GM21515 (cell line): Measurements from ENCODE around the gene DHX35.

ENCODE experiments used
- ATAC-seq: cut with Tn5 transposase; IDR thresholded peaks from one replicate; pipeline ENCODE4 v1.9.1; 2021; ENCODE audit not compliant: unreplicated experiment

Gene DHX35, protein sequence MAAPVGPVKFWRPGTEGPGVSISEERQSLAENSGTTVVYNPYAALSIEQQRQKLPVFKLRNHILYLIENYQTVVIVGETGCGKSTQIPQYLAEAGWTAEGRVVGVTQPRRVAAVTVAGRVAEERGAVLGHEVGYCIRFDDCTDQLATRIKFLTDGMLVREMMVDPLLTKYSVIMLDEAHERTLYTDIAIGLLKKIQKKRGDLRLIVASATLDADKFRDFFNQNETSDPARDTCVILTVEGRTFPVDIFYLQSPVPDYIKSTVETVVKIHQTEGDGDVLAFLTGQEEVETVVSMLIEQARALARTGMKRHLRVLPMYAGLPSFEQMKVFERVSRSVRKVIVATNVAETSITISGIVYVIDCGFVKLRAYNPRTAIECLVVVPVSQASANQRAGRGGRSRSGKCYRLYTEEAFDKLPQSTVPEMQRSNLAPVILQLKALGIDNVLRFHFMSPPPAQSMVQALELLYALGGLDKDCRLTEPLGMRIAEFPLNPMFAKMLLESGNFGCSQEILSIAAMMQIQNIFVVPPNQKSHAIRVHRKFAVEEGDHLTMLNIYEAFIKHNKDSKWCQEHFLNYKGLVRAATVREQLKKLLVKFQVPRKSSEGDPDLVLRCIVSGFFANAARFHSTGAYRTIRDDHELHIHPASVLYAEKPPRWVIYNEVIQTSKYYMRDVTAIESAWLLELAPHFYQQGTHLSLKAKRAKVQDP

GRCh38 chr20:38962044-38962927 lies at the start of gene DHX35:
Gene DHX35, plus strand, starts transcription at chr20:38962344. Its CDS starts 24 bp downstream, at chr20:38962368.
- peak; percentile 94 for ATAC-seq

GRCh38 chr20:38915355-38915754 lies 46.8 kb upstream of the DHX35 start:
- ATAC-seq: no peak

DNA sequence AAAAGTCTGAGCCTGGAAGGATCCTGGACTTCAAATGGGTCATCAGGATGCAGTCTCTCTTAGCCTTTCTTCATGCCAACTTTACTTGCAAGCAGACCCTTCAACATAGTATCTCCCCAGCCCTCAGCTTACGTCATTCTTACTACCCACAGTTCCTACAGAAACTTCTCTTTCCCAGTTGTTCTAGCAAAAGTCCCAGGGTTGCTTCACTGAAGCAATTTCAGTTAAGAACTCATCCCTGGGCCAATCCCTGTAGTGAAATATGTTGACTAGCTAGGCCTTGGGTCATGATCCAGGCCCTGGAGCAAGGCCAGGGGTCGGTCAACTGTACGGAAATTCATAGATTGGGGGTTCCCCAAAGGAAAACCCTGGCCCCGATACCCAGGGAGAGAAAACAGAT lies 44.5 kb upstream of the DHX35 start:
- ATAC-seq: no peak

DNA sequence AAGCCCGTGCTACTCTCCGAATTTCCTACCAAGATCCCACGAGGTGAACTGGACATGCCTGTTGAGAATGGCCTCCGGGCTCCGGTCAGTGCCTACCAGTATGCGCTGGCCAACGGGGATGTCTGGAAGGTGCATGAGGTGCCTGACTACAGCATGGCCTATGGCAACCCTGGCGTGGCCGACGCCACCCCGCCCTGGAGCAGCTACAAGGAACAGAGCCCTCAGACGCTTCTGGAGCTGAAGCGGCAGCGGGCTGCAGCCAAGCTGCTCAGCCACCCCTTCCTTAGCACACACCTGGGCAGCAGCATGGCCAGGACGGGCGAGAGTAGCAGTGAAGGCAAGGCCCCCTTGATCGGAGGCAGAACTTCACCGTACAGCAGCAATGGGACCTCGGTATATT lies 44.0 kb upstream of the DHX35 start:
- no peak for ATAC-seq

GRCh38 chr20:38919683-38920082 lies 42.5 kb upstream of the DHX35 start:
- ATAC-seq: no peak

DNA sequence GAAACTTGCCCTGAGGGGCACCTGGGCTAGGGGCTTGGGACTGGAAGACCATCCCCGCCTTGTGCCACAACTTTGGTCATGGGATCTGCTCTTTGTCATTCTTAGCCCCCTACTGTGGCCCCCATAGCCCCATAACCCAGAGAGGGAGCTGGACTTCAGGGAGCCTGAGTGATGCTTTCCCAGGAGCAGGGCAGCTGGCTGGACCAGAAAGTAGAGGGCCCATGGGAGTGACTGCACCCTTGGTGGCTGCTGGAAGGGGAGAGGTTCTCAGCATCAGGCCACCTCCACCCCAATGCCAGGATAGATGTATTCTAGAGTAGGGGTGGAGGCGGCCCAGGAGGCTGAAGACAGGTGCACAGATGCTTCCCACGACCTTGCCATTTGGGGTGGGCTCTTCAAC lies 41.7 kb upstream of the DHX35 start:
- ATAC-seq: no peak

GRCh38 chr20:38920851-38921250 lies 41.3 kb upstream of the DHX35 start:
- ATAC-seq: no peak

- no peak for ATAC-seq
These were observed 37.4 kb upstream of the DHX35 start for GRCh38 chr20:38924718-38925117.

DNA sequence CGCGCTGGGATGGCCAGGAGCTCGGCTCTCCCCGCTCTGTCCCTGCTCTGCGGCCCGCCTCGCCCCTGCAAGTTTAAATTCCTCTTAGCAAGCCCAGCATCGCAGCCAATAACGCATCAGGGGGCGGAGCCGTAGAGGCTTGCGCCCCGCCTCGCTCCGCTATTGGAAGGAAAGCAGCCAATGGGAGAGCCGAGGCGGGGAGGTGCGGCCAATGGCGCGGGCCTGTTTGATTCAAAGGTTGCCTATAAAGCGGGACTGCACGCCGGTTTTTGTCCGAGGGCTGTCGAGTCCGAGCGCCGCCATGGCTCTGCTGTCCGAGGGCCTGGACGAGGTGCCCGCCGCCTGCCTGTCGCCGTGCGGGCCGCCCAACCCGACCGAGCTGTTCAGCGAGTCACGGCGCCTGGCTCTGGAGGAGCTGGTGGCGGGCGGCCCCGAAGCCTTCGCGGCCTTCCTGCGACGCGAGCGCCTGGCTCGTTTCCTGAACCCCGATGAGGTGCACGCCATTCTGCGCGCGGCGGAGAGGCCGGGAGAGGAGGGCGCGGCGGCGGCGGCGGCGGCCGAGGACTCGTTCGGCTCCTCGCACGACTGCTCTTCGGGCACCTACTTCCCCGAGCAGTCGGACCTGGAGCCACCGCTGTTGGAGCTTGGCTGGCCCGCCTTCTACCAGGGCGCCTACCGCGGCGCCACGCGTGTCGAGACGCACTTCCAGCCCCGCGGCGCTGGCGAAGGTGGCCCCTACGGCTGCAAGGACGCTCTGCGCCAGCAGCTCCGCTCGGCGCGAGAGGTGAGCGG lies 35.8 kb upstream of the DHX35 start, which contains the start of gene FAM83D:
TSS of gene FAM83D (plus strand) at position 276 of the 792 bp plus-strand sequence. CDS start at position 302, 26 bp downstream.
- ATAC-seq: peak; percentile 84

- peak; percentile 5 for ATAC-seq
These were observed 35.1 kb upstream of the DHX35 start for GRCh38 chr20:38926934-38927616.

- no peak for ATAC-seq
These were observed 34.1 kb upstream of the DHX35 start for GRCh38 chr20:38927902-38928578.

DNA sequence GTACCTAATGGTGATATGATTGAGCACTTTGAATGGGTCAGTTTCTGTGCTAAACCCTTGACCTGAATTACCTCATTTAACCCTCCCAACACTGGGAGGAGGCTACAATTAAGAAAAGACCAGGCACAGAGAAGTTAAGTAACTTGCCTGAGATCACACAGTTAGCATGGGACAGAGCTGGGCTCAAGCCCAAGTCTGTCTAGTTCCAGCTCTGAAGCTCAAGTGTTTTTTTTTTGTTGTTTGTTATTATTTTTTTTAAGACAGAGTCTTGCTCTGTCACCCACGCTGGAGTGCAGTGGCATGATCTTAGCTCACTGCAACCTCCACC lies 31.9 kb upstream of the DHX35 start:
- no peak for ATAC-seq

- no peak for ATAC-seq
These were observed 30.2 kb upstream of the DHX35 start for GRCh38 chr20:38931984-38932383.

GRCh38 chr20:38932457-38933120 lies 29.6 kb upstream of the DHX35 start:
- ATAC-seq: no peak

DNA sequence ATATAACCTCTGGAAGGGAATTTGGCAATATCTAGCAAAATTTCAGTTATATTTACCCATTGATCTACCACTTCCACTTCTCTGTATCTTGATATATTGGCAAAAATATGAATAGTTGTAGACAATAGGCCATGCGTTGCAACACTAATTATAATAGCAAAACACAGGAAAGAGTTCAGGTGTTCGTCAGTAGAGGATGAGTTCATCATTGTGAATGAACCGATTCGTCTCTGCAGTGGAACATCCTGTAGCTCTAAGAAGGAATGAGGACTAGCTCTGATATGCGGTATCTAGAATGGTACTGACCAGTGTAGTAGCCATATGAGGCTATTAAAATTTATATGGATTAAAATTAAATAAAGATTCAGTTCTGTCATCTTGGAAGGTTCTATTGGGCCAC lies 27.6 kb upstream of the DHX35 start:
- no peak for ATAC-seq

DNA sequence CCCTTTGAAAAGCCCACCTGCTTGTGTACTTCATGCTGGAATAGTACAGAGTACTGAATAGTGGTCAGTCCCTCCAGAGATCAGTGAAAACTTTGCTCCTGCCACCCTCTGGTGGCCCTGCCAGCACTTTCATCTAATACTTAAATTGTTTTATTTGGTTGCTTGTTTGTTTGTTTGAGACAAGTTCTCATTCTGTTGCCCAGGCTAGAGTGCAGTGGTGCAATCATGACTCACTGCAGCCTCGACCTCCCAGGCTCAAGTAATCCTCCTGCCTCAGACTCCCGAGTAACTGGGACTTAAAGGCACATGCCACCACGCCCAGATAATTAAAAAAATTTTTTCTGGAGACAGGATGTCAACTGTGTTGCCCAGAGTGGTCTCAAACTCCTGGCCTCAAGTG lies 26.9 kb upstream of the DHX35 start:
- ATAC-seq: no peak

DNA sequence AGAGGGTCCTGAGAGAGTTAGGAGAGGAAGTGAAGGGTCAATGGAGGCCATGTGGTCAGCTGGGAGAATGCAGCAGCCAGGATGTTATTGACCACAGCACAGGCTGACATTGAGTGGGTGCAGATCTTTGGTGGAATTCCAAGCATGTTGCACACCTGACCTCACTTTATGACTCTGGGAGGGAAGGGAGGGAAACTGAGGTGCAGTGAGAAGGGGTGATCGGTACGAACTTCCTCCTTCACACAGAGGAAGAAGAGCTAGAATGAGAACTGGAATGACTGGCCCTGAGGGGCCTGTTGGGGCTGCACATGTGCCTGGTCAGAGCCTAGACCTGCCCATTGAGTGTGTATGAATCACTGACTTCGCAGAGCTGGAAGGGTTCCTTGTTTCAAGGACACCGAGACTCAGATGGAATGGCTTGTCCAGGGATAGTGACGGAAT lies 26.2 kb upstream of the DHX35 start:
- ATAC-seq: no peak

DNA sequence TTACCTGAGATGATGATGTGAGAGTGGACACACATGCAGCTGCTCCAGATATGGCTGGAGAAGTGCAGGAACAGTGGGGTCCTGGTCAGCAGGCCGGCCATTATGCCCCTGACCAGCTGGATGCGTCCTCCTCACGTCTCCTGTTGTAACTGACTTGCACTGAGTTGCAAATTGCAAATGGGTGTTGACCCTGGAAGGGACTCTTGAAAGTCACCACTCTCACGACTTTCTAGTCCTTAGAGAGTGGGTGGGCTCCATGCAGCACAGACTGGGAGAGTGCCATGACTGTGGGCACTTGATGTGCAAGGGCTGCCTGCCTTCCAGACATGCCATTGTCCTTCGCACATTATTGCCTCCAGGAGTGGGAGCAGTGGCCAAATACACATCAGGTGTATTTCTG lies 25.1 kb upstream of the DHX35 start:
- ATAC-seq: no peak

DNA sequence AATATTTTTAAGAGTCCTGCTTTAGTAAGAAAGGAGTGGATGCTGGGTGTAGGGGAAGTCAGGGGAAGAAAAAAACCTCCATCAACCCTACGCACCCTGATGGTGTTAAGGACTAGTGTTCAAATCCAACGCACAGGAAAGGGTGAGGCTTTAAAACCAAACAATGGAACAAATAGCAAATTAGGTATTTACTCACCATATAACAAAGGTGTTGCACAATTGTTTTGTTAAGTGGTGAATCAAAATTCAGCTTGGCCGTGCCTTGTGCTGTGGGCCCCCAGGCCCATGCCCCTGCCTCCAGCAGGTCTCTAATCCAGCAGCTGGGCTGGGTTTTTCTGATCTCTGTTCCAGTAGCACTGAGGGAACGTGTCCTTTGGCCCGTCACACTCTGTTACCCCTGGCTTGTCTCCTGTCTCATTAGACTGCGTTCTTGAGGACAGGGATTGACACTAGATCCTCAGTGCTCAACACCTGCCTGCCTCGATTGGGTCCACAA lies 24.1 kb upstream of the DHX35 start:
- no peak for ATAC-seq
